PFSK-1 (cell line): ENCODE results near the gene MSL2.

ENCODE experiments used
- FOXP2 ChIP-seq: optimal IDR thresholded peaks from 2 replicates; pipeline ENCODE3; 2011; ENCODE audit warnings: borderline replicate concordance, control low read depth, inconsistent platforms; ENCODE audit not compliant: insufficient read depth; ENCODE audit errors: extremely low read length, extremely low read depth
- POLR2AphosphoS5 ChIP-seq: IDR thresholded peaks from 2 replicates; pipeline ENCODE4 v1.6.1; 2012; ENCODE audit warnings: low read depth, mild to moderate bottlenecking, control low read depth, low read length, moderate library complexity
- SIN3A ChIP-seq: IDR thresholded peaks from 2 replicates; pipeline ENCODE4 v1.6.1; 2012; ENCODE audit warnings: mild to moderate bottlenecking, low read length, moderate library complexity, borderline replicate concordance; ENCODE audit not compliant: insufficient read depth
- TAF1 ChIP-seq: IDR thresholded peaks from 2 replicates; pipeline ENCODE4 v1.6.1; 2012; ENCODE audit warnings: low read length, control low read depth, borderline replicate concordance; ENCODE audit not compliant: insufficient read depth
- TF ChIP-seq, protein P1 (sequence below), 2 experiments: IDR thresholded peaks; 2 replicates each; pipeline versions ENCODE4 v1.6.1 to v1.8.0; 2011 to 2012; ENCODE audit warnings: low read depth in 2 of 2, low read length in 2 of 2, control low read depth in 1 of 2, inconsistent platforms in 1 of 2, mild to moderate bottlenecking in 1 of 2, moderate library complexity in 1 of 2; ENCODE audit not compliant: insufficient read depth in 1 of 2

MSL2 gene

DNA sequence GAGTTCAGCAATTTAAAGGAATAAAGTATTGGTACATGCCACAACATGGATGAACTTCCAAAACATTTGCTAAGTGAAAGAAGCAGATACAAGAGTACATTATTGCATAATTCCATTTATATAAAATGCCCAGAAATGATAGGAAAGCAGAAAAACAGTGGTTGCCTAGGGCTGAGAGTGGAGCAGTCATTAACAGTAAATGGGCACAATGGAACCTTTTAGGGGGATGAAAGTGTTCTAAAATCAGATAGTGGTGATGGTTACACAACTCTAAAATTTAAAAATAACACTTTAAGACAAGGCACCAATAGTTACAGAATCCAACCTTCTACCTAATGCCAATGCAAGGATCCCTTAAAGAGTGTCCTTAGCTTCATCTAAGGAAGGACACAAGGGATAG lies 34.6 kb downstream of the MSL2 start:
- TF ChIP-seq TAF1 = no peak
- TF ChIP-seq, protein P1, sequence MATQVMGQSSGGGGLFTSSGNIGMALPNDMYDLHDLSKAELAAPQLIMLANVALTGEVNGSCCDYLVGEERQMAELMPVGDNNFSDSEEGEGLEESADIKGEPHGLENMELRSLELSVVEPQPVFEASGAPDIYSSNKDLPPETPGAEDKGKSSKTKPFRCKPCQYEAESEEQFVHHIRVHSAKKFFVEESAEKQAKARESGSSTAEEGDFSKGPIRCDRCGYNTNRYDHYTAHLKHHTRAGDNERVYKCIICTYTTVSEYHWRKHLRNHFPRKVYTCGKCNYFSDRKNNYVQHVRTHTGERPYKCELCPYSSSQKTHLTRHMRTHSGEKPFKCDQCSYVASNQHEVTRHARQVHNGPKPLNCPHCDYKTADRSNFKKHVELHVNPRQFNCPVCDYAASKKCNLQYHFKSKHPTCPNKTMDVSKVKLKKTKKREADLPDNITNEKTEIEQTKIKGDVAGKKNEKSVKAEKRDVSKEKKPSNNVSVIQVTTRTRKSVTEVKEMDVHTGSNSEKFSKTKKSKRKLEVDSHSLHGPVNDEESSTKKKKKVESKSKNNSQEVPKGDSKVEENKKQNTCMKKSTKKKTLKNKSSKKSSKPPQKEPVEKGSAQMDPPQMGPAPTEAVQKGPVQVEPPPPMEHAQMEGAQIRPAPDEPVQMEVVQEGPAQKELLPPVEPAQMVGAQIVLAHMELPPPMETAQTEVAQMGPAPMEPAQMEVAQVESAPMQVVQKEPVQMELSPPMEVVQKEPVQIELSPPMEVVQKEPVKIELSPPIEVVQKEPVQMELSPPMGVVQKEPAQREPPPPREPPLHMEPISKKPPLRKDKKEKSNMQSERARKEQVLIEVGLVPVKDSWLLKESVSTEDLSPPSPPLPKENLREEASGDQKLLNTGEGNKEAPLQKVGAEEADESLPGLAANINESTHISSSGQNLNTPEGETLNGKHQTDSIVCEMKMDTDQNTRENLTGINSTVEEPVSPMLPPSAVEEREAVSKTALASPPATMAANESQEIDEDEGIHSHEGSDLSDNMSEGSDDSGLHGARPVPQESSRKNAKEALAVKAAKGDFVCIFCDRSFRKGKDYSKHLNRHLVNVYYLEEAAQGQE (IDR thresholded peaks at IDR 0.05; ENCODE audit: insufficient read depth in 1 of 2, low read depth in 2 of 2, low read length in 2 of 2) = no peak
- TF ChIP-seq SIN3A = no peak
- TF ChIP-seq FOXP2 = no peak
- no peak for TF ChIP-seq POLR2AphosphoS5

DNA sequence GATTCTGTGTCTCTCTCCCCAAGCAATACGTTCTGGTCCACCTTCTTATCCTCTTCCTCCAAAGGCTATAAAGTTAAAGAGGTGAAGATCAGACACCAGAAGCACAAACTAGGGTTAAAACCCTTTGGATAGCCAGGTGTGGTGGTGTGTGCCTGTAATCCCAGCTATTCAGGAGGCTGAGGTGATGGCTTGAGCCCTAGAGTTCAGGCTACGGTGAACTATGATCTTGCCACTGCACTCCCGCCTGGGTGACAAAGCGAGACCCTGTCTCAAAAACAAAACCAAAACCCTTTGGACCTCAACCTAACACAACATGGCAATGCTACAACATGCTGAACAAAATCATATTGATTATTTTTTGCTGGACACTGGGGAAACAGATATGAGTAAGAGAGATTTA lies 43.2 kb downstream of the MSL2 start:
- TF ChIP-seq POLR2AphosphoS5 = no peak
- no peak for TF ChIP-seq SIN3A
- TF ChIP-seq TAF1 = no peak
- TF ChIP-seq FOXP2 = no peak

DNA sequence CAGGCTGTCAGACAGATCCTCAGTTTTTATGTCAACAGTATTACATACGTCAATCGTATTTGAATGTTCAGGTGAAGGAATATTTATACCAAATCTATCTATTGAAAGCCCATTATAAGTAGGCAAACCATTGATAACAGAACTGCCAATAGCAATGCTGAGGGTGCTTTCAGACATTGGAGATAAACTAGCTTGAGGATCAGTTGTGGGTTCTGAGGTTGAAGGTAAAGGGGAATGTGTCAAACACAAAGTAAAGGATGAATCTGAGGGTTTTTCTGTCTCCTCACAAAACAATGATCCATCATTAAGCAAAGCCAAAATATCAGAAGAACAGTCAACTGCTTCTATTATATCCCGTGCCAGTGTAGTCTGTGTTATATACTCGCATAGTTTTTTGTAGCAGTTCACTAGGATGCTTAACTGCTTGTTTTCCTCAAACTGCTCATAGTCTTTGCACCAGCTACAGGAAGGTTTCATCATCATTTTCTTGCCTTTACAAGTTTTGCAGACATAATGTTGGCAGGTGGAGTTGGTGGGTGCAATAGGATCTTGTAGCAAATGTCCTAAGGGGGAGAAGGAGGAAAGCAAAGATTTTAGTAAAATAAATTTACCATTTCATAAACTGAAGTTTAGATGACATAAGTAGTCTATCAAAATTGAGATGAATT lies 43.8 kb downstream of the MSL2 start:
- TF ChIP-seq SIN3A = no peak
- TF ChIP-seq POLR2AphosphoS5 = no peak
- TF ChIP-seq FOXP2 = no peak
- TF ChIP-seq, protein P1 (IDR thresholded peaks at IDR 0.05; ENCODE audit: insufficient read depth in 1 of 2, low read depth in 2 of 2, low read length in 2 of 2) = no peak

DNA sequence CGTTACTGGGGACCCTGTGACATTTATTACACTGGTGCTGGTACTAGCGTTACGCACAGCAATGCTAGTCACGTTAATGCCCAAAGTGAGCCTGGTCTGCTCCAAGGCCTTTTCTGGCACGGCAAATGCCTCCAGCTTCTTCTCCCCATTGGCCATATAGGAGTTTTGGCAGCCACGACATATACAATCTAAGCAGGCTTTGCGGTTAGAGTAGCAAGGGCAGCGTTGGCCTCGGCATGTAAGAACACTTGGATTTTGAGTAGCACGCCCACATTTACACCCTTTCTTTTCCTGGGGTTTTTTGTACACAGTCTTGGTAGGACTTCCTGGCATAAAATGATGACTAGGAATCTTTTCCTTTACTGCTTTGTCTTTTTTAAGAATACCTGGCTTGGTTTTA lies 44.9 kb downstream of the MSL2 start:
- TF ChIP-seq, protein P1 (IDR thresholded peaks at IDR 0.05; ENCODE audit: insufficient read depth in 1 of 2, low read depth in 2 of 2, low read length in 2 of 2) = no peak
- TF ChIP-seq SIN3A (no peak), TAF1 (no peak), FOXP2 (no peak), POLR2AphosphoS5 (no peak)

DNA sequence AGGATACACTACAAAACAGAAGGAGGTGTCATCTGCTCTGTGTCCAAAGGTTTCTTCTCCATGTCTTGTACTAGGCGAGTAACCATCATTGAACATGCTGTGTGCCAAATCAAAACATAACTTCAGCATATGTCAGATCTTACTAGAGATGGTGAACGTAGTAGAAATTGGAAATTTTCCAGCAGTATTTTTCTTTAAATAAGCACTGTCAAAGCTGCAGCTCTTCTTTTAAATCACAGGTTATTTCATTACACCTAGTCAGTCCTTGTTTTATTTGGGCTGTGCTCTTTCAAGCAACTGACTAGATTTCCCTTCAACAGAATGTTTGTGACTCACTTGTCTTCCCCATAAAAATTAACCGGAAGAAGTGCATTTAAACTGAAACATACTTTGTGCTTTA lies 46.5 kb downstream of the MSL2 start:
- TF ChIP-seq TAF1 (no peak), SIN3A (no peak)
- TF ChIP-seq, protein P1 (IDR thresholded peaks at IDR 0.05; ENCODE audit: insufficient read depth in 1 of 2, low read depth in 2 of 2, low read length in 2 of 2) = no peak
